HepG2 (cell line): ENCODE data around the gene GPRC5D. TPM values are rescaled to one million over a fixed set of nuclear protein-coding genes. Genes with fewer than 3 reads are reported as not detected.

ENCODE experiments used
- ATAC-seq: fragments of 200-7000 bp; cut with Tn5 transposase; 3 replicates; pipeline ENCODE4 v1.9.1; 2020; ENCODE audit warnings: mild to moderate bottlenecking, moderate library complexity
- BruUV-seq: library from RNA; stranded (reverse); fragments of 400-500 nt; replicated peaks from 2 replicates; lab custom pipeline; 2021; lab: Mats Ljungman, UMichigan
- CTCF ChIA-PET: fragments of 300-600 bp; formaldehyde crosslinking; extraction: SDS; loops from one replicate; lab custom pipeline; 2021; ENCODE audit warnings: low total read pairs, inconsistent platforms, low intra/inter-chr PET ratio; lab: Yijun Ruan, JAX
- POLR2A ChIA-PET: fragments of 350-600 bp; sonication (Branson Sonifier 250); formaldehyde crosslinking; loops from one replicate; lab custom pipeline; 2020; ENCODE audit warnings: antibody characterized with exemption, inconsistent platforms; lab: Yijun Ruan, JAX
- DNase-seq: peaks from one replicate; pipeline ENCODE4 v3.0.0-alpha.2; 2015; ENCODE audit warnings: low spot score
- FAIRE-seq: peaks from 3 replicates; lab custom pipeline; 2011; peaks lifted over from hg19 to GRCh38; lab: Jason Lieb, UNC
- H2AFZ ChIP-seq: one replicate; pipeline ENCODE4 v1.6.1; 2011; ENCODE audit warnings: low read length, inconsistent platforms
- H3K27ac ChIP-seq: fragments of 300-600 bp; 3 replicates; pipeline ENCODE4 v1.8.0; 2011; ENCODE audit warnings: mixed run types, mild to moderate bottlenecking, mixed read lengths, low read length, inconsistent platforms; ENCODE audit not compliant: insufficient read depth; ENCODE audit errors: extremely low read length
- H3K27me3 ChIP-seq, 2 experiments: fragments of 200-600 bp in 1 of 2; 2 replicates in 1 of 2; 3 replicates in 1 of 2; pipeline versions ENCODE4 v1.6.0 to v1.8.0; 2011; ENCODE audit warnings: low read length in 2 of 2, mild to moderate bottlenecking in 2 of 2, moderate library complexity in 2 of 2, inconsistent platforms in 1 of 2; ENCODE audit not compliant: insufficient read depth in 2 of 2, control insufficient read depth in 1 of 2
- H3K36me3 ChIP-seq, 2 experiments: fragments of 200-600 bp in 1 of 2; replicated peaks in 1 of 2; 2 replicates in 1 of 2; 3 replicates in 1 of 2; pipeline versions ENCODE4 v1.5.1 to v1.8.0; 2011; ENCODE audit warnings: low read length in 2 of 2, inconsistent platforms in 1 of 2; ENCODE audit not compliant: insufficient read depth in 2 of 2, control insufficient read depth in 1 of 2
- H3K4me1 ChIP-seq: 2 replicates; pipeline ENCODE4 v1.5.1; 2012; ENCODE audit warnings: low read length, inconsistent platforms; ENCODE audit not compliant: insufficient read depth
- H3K4me2 ChIP-seq: 2 replicates; pipeline ENCODE4 v1.6.0; 2011; ENCODE audit warnings: low read depth, low read length, inconsistent platforms
- H3K4me3 ChIP-seq, 3 experiments: fragments of 200-600 bp in 1 of 3; sonication (generic), shearing (Covaris generic) in 1 of 3; replicated peaks in 1 of 3; 2 replicates each; pipeline ENCODE4 v1.5.1; 2011 to 2016; ENCODE audit warnings: low read length in 3 of 3, inconsistent platforms in 2 of 3, low read depth in 2 of 3, mild to moderate bottlenecking in 2 of 3, control low read depth in 1 of 3, mixed read lengths in 1 of 3; ENCODE audit not compliant: insufficient read depth in 1 of 3
- H3K79me2 ChIP-seq: one replicate; pipeline ENCODE4 v1.6.1; 2011; ENCODE audit warnings: low read length, inconsistent platforms; ENCODE audit not compliant: insufficient read depth
- H3K9ac ChIP-seq: 2 replicates; pipeline ENCODE4 v1.6.0; 2011; ENCODE audit warnings: mild to moderate bottlenecking, low read depth, low read length, inconsistent platforms; ENCODE audit not compliant: insufficient read depth
- H3K9me3 ChIP-seq: 2 replicates; pipeline ENCODE4 v1.5.1; 2012; ENCODE audit warnings: mild to moderate bottlenecking, low read length
- H4K20me1 ChIP-seq: 2 replicates; pipeline ENCODE4 v1.6.0; 2011; ENCODE audit warnings: inconsistent platforms, mild to moderate bottlenecking, low read length, moderate library complexity; ENCODE audit not compliant: insufficient read depth
- DPF2 ChIP-seq: sonication (generic); formaldehyde crosslinking; IDR thresholded peaks from 2 replicates; pipeline ENCODE4 v1.4.0; 2020; ENCODE audit warnings: mild to moderate bottlenecking, low read depth, missing genetic modification reagents, borderline replicate concordance
- ELK4 ChIP-seq: sonication (generic); formaldehyde crosslinking; IDR thresholded peaks from 2 replicates; pipeline ENCODE4 v1.9.0; 2021; ENCODE audit warnings: missing genetic modification reagents, borderline replicate concordance
- MTERF4 ChIP-seq: sonication (generic); formaldehyde crosslinking; IDR thresholded peaks from 2 replicates; pipeline ENCODE4 v1.8.0; 2023; ENCODE audit warnings: mild to moderate bottlenecking, missing genetic modification reagents
- REL ChIP-seq: sonication (generic); formaldehyde crosslinking; conservative IDR thresholded peaks from 2 replicates; pipeline ENCODE4 v1.8.0; 2022; ENCODE audit warnings: mild to moderate bottlenecking, missing genetic modification reagents, moderate library complexity
- SMARCC2 ChIP-seq: fragments of 450-650 bp; IDR thresholded peaks from 2 replicates; pipeline ENCODE4 v1.6.1; 2017; ENCODE audit warnings: antibody characterized with exemption, mild to moderate bottlenecking
- WIZ ChIP-seq: sonication (generic); formaldehyde crosslinking; IDR thresholded peaks from 2 replicates; pipeline ENCODE4 v1.5.1; 2020; ENCODE audit warnings: mild to moderate bottlenecking, missing genetic modification reagents
- ZFP90 ChIP-seq: sonication (generic); formaldehyde crosslinking; IDR thresholded peaks from 2 replicates; pipeline ENCODE4 v1.8.0; 2022; ENCODE audit warnings: missing genetic modification reagents, mild to moderate bottlenecking, inconsistent platforms, borderline replicate concordance
- ZNF431 ChIP-seq: sonication (generic); formaldehyde crosslinking; IDR thresholded peaks from 2 replicates; pipeline ENCODE4 v1.9.0; 2022; ENCODE audit warnings: missing genetic modification reagents, low read depth, mild to moderate bottlenecking, borderline replicate concordance
- ZNF609 ChIP-seq: sonication (generic); formaldehyde crosslinking; IDR thresholded peaks from 2 replicates; pipeline ENCODE4 v1.4.0; 2020; ENCODE audit warnings: mild to moderate bottlenecking, missing genetic modification reagents, borderline replicate concordance
- ZNF639 ChIP-seq: conservative IDR thresholded peaks from 2 replicates; pipeline ENCODE4 v1.6.1; 2018; ENCODE audit warnings: missing genetic modification reagents
- ZNF724P ChIP-seq: sonication (generic); formaldehyde crosslinking; IDR thresholded peaks from 2 replicates; pipeline ENCODE4 v1.8.0; 2022; ENCODE audit warnings: missing genetic modification reagents, borderline replicate concordance
- ZNF879 ChIP-seq: sonication (generic); formaldehyde crosslinking; IDR thresholded peaks from 2 replicates; pipeline ENCODE4 v1.8.1; 2023; ENCODE audit warnings: missing genetic modification reagents
- WGBS: methylation state at CpG from one replicate; pipeline ENCODE4 v1.1.6; 2017; ENCODE audit warnings: low lambda C conversion rate; 5-methylcytosine and 5-hydroxymethylcytosine counted together
- in situ Hi-C: cut with HindIII; loops from 2 replicates; pipeline ENCODE4 v1.10.0; 2017; ENCODE audit warnings: low pct_unique_long_range_greater_than_20kb; ENCODE audit not compliant: extremely low pct_ligation_motif_present
- intact Hi-C: fragments of 100-400 bp; cut with micrococcal nuclease; formaldehyde crosslinking; loops from one replicate; pipeline ENCODE4 v1.10.0; 2022; ENCODE audit not compliant: unreplicated experiment
- polyA plus RNA-seq, 8 experiments: library from polyadenylated mRNA; depleted of rRNA in 3 of 8; stranded (reverse) in 7 of 8; unstranded in 1 of 8; fragments of >200 nt; fragmentation: Illumina TruSeq in 4 of 8; extraction: Trizol in 4 of 8; gene quantifications; 2 replicates each; pipeline versions ENCODE4 v1.2.1 to v1.2.3, GENCODE V29; 2011 to 2016; ENCODE audit warnings: low read depth in 4 of 8, missing spikeins in 1 of 8, mixed read lengths in 1 of 8; ENCODE audit not compliant: insufficient read depth in 1 of 8
- total RNA-seq, 5 experiments: library from RNA; depleted of rRNA; stranded (reverse); fragments of >200 nt; fragmentation: Illumina TruSeq; extraction: Trizol; gene quantifications; 2 replicates each; pipeline ENCODE4 v1.2.3, GENCODE V29; 2016; ENCODE audit warnings: low read depth in 1 of 5

GPRC5D gene
- total and polyA plus RNA-seq, 2 of the 13 experiments (the other 11 are each of a cell fraction or from before 2014, with no cell fraction given): not detected

- H3K79me2 ChIP-seq: no peaks in the 10 kb centered on the region
- H3K36me3 ChIP-seq: peaks cover 21 to 74% of the 10 kb centered on the region in 2 experiments
- H3K9me3 ChIP-seq: no peaks in the 10 kb centered on the region
- H3K27me3 ChIP-seq: no peaks in the 10 kb centered on the region
- in situ Hi-C loops (loop anchor here (5.0 kb wide), 1 partner anchor 67 kb away; no protein-coding TSS in a partner anchor), intact Hi-C loops (loop anchor here (5.0 kb wide), 1 partner anchor 197 kb away; the partner anchor contains the start of gene APOLD1)
- no peaks in the 10 kb centered on the region for H3K4me1 ChIP-seq
- no peak for ATAC-seq
- CTCF ChIA-PET: interaction anchor here (1.2 to 3.0 kb wide), 2 partner anchors 68 to 147 kb away, joined by 4 to 31 read pairs; no protein-coding TSS in a partner anchor
- H3K27ac ChIP-seq: no peak overlapping the region
- BruUV-seq: no TSS peak
- no peak for TF ChIP-seq SMARCC2
- no peak for TF ChIP-seq WIZ
- TF ChIP-seq MTERF4 (CRISPR knock-in tag): no peak
- TF ChIP-seq ZNF724P: no peak
- TF ChIP-seq REL: no peak
- TF ChIP-seq ZNF879 (CRISPR knock-in tag): no peak
- no peak for TF ChIP-seq ELK4 (CRISPR knock-in tag)
- TF ChIP-seq ZNF639: no peak
- TF ChIP-seq ZNF609 (CRISPR knock-in tag): no peak
- no peak for TF ChIP-seq ZNF431 (CRISPR knock-in tag)
- TF ChIP-seq DPF2 (CRISPR knock-in tag): no peak
- no peak for TF ChIP-seq ZFP90 (CRISPR knock-in tag)
- H2AFZ ChIP-seq: no peak overlapping the region
- no peak overlapping the region for H3K4me2 ChIP-seq
- DNase-seq: no peak
- POLR2A ChIA-PET: no interaction called here
- no peaks in the 10 kb centered on the region for H4K20me1 ChIP-seq
- FAIRE-seq: no peak
- H3K9ac ChIP-seq: no peak overlapping the region
- no peak overlapping the region for H3K4me3 ChIP-seq
- 95% methylated on average over 5 of the region's 5 CpGs for WGBS
Measured at GRCh38 chr12:12984149-12984548, 32.2 kb upstream of the GPRC5D start.
